Vagina (tissue), 2 donors: ENCODE results near the gene CAPS. TPM values are rescaled to one million over a fixed set of nuclear protein-coding genes. Genes with fewer than 3 reads are reported as not detected.

Experiments
- DNase-seq, 2 donors: peaks; one replicate each; pipeline ENCODE4 v3.0.0-alpha.2; 2017; ENCODE audit errors: extremely low spot score in 2 of 2
- H3K27ac ChIP-seq: fragments of 200-600 bp; sonication (generic); one replicate; pipeline ENCODE4 v1.5.1; 2019
- H3K27me3 ChIP-seq: fragments of 200-600 bp; sonication (generic); one replicate; pipeline ENCODE4 v1.5.1; 2019
- H3K36me3 ChIP-seq, 2 donors: fragments of 200-600 bp; sonication (generic); one replicate each; pipeline ENCODE4 v1.5.1; 2017 to 2019
- H3K4me1 ChIP-seq: fragments of 200-600 bp; sonication (generic); one replicate; pipeline ENCODE4 v1.5.1; 2019
- H3K4me3 ChIP-seq, 2 donors: fragments of 200-600 bp; sonication (generic); 1 replicate in 1 of 2; 2 replicates in 1 of 2; pipeline ENCODE4 v1.5.1; 2016 to 2019
- H3K9me3 ChIP-seq: fragments of 200-600 bp; sonication (generic); one replicate; pipeline ENCODE4 v1.5.1; 2019
- POLR2A ChIP-seq, 2 donors: fragments of 450-650 bp; IDR thresholded peaks; one replicate each; pipeline ENCODE4 v1.6.1; 2017; ENCODE audit warnings: antibody characterized with exemption in 2 of 2, mild to moderate bottlenecking in 2 of 2, moderate library complexity in 2 of 2
- POLR2AphosphoS5 ChIP-seq, 2 donors: sonication (generic); formaldehyde crosslinking; IDR thresholded peaks; one replicate each; pipeline ENCODE4 v1.9.0; 2017; ENCODE audit warnings: antibody characterized with exemption in 2 of 2, mild to moderate bottlenecking in 2 of 2, low read depth in 1 of 2; ENCODE audit not compliant: insufficient read depth in 1 of 2
- intact Hi-C: fragments of 100-400 bp; cut with DNase I; formaldehyde crosslinking; loops from one replicate; pipeline ENCODE4 v1.15.1; 2023
- total RNA-seq: library from RNA; depleted of rRNA; stranded (reverse); fragments of >200 nt; gene quantifications from one replicate; pipeline ENCODE4 v1.2.3, GENCODE V29; 2016
- TF ChIP-seq, protein P1 (sequence below), 3 experiments: fragments of 450-650 bp in 2 of 3; fragments of 200-600 bp in 1 of 3; sonication (generic) in 1 of 3; IDR thresholded peaks; one replicate each; pipeline ENCODE4 v1.5.1; 2017 to 2019; ENCODE audit warnings: antibody characterized with exemption in 3 of 3, mild to moderate bottlenecking in 2 of 3, moderate library complexity in 2 of 3

The CAPS gene
- total RNA-seq, 1 donor from 2014 or later: 35.8 TPM

DNA sequence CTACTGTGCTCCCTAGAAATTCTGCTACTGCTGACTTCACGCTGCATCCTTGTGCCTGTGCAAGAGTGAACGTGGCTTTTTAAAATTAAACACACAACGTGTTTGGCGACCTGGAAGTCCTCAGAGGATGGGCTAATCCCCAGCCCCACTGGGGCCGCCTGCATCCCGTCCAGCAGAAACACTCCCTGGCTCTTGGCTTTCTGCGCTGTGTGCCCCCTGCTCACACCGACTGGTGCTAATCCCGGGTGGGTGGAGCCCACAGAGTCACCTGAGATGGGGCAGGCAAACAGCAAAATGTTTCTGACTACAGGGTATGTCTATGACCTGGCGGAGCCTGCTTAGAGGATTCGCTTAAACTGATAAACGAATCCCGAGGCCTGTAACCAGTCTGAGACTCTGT, 15.1 kb downstream of the CAPS start:
- intact Hi-C loops: no loop called here
- Histone ChIP-seq H3K4me3 (no peak overlapping the region), H3K9me3 (no peaks in the 10 kb centered on the region), H3K4me1 (peaks cover 36% of the 10 kb centered on the region), H3K27ac (no peak overlapping the region), H3K36me3 (peaks cover 0 to 76% of the 10 kb centered on the region in 2 donors), H3K27me3 (no peaks in the 10 kb centered on the region)
- DNase-seq: no peak
- TF ChIP-seq POLR2A (IDR thresholded peaks at IDR 0.05): no peak

DNA sequence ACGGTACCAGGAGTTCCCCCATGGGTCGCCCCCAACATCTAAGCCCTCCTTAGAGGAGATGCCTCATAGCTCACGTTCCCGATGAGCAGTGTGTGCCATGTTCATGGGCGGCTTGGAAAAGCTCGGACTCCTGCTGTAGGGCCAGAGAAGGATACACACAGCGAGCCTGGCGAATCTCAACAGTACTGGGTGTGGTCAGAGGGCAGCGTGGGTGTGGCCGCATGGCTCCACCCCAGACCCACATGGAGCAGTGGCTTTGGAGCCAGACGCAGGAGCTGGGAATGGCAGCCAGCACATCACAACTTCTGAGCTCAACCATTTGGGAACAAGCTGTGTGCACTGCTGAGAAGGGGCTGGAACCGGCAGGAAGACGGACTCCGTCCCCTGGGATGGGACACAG, 15.6 kb downstream of the CAPS start:
- DNase-seq: no peak
- peaks cover 0 to 72% of the 10 kb centered on the region in 2 donors for H3K36me3 ChIP-seq
- H3K27me3 ChIP-seq: no peaks in the 10 kb centered on the region
- intact Hi-C loops: no loop called here
- TF ChIP-seq, protein P1, sequence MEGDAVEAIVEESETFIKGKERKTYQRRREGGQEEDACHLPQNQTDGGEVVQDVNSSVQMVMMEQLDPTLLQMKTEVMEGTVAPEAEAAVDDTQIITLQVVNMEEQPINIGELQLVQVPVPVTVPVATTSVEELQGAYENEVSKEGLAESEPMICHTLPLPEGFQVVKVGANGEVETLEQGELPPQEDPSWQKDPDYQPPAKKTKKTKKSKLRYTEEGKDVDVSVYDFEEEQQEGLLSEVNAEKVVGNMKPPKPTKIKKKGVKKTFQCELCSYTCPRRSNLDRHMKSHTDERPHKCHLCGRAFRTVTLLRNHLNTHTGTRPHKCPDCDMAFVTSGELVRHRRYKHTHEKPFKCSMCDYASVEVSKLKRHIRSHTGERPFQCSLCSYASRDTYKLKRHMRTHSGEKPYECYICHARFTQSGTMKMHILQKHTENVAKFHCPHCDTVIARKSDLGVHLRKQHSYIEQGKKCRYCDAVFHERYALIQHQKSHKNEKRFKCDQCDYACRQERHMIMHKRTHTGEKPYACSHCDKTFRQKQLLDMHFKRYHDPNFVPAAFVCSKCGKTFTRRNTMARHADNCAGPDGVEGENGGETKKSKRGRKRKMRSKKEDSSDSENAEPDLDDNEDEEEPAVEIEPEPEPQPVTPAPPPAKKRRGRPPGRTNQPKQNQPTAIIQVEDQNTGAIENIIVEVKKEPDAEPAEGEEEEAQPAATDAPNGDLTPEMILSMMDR (IDR thresholded peaks at IDR 0.05): no peak
- TF ChIP-seq POLR2AphosphoS5 (IDR thresholded peaks at IDR 0.05; ENCODE audit: insufficient read depth in 1 of 2, low read depth in 1 of 2): no peak
- TF ChIP-seq POLR2A (IDR thresholded peaks at IDR 0.05): no peak
- peaks cover 41% of the 10 kb centered on the region for H3K4me1 ChIP-seq
- H3K4me3 ChIP-seq: no peak overlapping the region
- H3K9me3 ChIP-seq: no peaks in the 10 kb centered on the region
- no peak overlapping the region for H3K27ac ChIP-seq

DNA sequence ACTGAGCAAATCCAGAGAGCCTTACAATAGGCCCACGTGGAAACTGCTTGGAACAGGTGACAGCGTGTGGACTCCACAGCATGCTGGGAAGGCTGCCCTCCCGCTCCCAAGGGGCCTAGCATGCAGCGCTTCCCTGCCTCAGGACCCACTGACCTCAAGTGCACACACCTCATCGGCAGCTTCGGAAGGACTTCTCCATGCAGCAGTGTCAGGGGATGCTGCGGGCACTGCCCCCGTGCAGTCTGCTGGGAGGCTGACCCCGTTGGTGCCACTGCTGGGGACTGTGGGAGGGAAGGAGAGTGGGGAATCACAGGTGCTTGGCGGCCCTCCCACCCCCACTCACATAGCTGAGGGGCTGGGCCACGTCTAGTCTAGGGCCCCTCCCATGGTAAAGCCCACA, 17.2 kb downstream of the CAPS start:
- TF ChIP-seq, protein P1 (IDR thresholded peaks at IDR 0.05): no peak
- TF ChIP-seq POLR2A (IDR thresholded peaks at IDR 0.05): no peak
- no peak for TF ChIP-seq POLR2AphosphoS5 (IDR thresholded peaks at IDR 0.05; ENCODE audit: insufficient read depth in 1 of 2, low read depth in 1 of 2)
- Histone ChIP-seq H3K4me3 (no peak overlapping the region), H3K9me3 (no peaks in the 10 kb centered on the region), H3K27me3 (no peaks in the 10 kb centered on the region), H3K4me1 (peaks cover 50% of the 10 kb centered on the region), H3K36me3 (peaks cover 0 to 64% of the 10 kb centered on the region in 2 donors), H3K27ac (no peak overlapping the region)
- intact Hi-C loops: no loop called here
- no peak for DNase-seq

DNA sequence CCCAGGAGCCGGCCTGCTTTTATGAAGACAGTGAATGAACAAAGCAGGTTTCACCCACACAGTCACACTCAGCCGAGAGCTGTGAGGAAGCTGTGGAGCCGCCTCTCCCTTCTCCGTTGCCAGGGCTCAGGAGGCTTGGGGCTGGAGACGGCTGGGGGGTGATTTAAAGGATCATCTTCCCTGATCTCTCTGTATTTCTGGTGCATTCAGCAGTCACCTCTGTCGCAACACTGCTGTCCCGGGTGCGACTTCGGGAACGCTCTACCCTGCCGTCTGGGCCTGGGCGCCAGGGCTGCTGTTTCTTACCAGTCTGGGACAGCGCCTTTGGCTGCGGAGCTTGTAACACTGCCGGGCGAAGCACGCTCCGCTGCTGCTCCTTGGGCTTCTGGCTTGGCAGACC, 18.1 kb downstream of the CAPS start:
- Histone ChIP-seq H3K27me3 (no peaks in the 10 kb centered on the region), H3K9me3 (no peaks in the 10 kb centered on the region), H3K4me1 (peaks cover 45% of the 10 kb centered on the region), H3K27ac (no peak overlapping the region), H3K36me3 (peaks cover 0 to 59% of the 10 kb centered on the region in 2 donors), H3K4me3 (no peak overlapping the region)
- TF ChIP-seq, protein P1 (IDR thresholded peaks at IDR 0.05): no peak
- TF ChIP-seq POLR2AphosphoS5 (IDR thresholded peaks at IDR 0.05; ENCODE audit: insufficient read depth in 1 of 2, low read depth in 1 of 2): no peak
- TF ChIP-seq POLR2A (IDR thresholded peaks at IDR 0.05): no peak
- no peak for DNase-seq
- intact Hi-C loops: no loop called here

DNA sequence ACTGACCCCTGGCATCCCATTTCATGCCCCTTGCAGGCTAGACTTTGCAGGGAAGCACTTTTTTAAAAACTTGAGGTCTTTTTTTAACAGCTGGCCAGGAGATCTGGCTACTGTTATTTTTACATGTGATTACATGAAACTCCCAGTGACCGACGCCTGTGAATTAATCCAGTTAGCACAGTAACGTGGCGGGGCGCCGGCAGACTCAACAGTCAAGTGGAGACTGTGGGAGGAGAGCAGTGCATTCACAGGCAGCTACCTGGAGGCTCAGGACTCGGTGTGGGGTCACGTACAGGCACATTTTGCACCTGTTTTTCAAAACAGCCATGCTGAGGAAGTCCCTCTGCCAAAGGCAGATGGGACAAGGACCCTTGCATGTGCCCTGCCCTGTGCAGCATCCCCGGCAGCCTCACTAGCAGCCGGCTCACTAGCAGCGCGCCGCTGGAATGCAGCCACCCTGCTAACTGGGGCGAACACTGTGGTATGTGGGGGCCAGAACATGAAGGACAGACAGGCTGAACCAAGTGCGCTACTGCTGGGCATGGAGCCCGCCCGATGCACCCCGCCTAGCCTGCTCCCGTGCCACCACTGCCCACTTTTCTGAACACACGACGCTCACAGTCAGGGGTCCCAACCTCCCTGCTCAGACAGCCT, 18.7 kb downstream of the CAPS start:
- Histone ChIP-seq H3K27ac (no peak overlapping the region), H3K4me1 (peaks cover 40% of the 10 kb centered on the region), H3K4me3 (no peak overlapping the region), H3K9me3 (no peaks in the 10 kb centered on the region), H3K36me3 (peaks cover 0 to 53% of the 10 kb centered on the region in 2 donors), H3K27me3 (no peaks in the 10 kb centered on the region)
- intact Hi-C loops: no loop called here
- TF ChIP-seq, protein P1 (IDR thresholded peaks at IDR 0.05): no peak
- TF ChIP-seq POLR2AphosphoS5 (IDR thresholded peaks at IDR 0.05; ENCODE audit: insufficient read depth in 1 of 2, low read depth in 1 of 2) (no peak), POLR2A (IDR thresholded peaks at IDR 0.05) (no peak)
- DNase-seq: no peak
